Fibroblast of skin of left biceps (primary cell): ENCODE data around the gene METTL24.
"Not testable (repeated sequence)": the region's sequence is repeated elsewhere in the genome, so short reads cannot be mapped to it uniquely, and the experiment has no call there.

ENCODE experiments used
- DNase-seq, 2 experiments: peaks; one replicate each; pipeline ENCODE4 v3.0.0-alpha.2; 2013; ENCODE audit warnings: low read depth in 2 of 2

Gene METTL24

GRCh38 chr6:110360676-110361075 is 2.5 kb upstream of the METTL24 start:
- DNase-seq = no peak

- no peak for DNase-seq
These were observed 1.4 kb upstream of the METTL24 start for GRCh38 chr6:110359556-110359955.

GRCh38 chr6:110358553-110359160 is 508 bp upstream of the METTL24 start:
- no peak for DNase-seq

- no peak for DNase-seq
These were observed 868 bp downstream of the METTL24 start for GRCh38 chr6:110357298-110357663.

- no peak for DNase-seq
These were observed 1.4 kb downstream of the METTL24 start for GRCh38 chr6:110356778-110357177.

GRCh38 chr6:110355727-110356126 is 2.4 kb downstream of the METTL24 start:
- no peak for DNase-seq

GRCh38 chr6:110355022-110355421 is 3.1 kb downstream of the METTL24 start:
- DNase-seq = no peak

- DNase-seq = no peak
These were observed 4.0 kb downstream of the METTL24 start for GRCh38 chr6:110354153-110354552.

- DNase-seq = no peak
These were observed 4.6 kb downstream of the METTL24 start for GRCh38 chr6:110353457-110354001.

- no peak for DNase-seq
These were observed 5.4 kb downstream of the METTL24 start for GRCh38 chr6:110352563-110353262.

GRCh38 chr6:110351986-110352385 is 6.2 kb downstream of the METTL24 start:
- no peak for DNase-seq

- no peak for DNase-seq
These were observed 6.6 kb downstream of the METTL24 start for GRCh38 chr6:110351546-110351945.

- DNase-seq = not testable (repeated sequence)
These were observed 7.6 kb downstream of the METTL24 start for GRCh38 chr6:110350593-110350992.

- DNase-seq = no peak
These were observed 9.0 kb downstream of the METTL24 start for GRCh38 chr6:110348961-110349690.

GRCh38 chr6:110345025-110345424 is 13.1 kb downstream of the METTL24 start:
- no peak for DNase-seq

GRCh38 chr6:110342759-110343158 is 15.4 kb downstream of the METTL24 start:
- no peak for DNase-seq

GRCh38 chr6:110341663-110342596 is 16.2 kb downstream of the METTL24 start:
- no peak for DNase-seq

GRCh38 chr6:110341067-110341466 is 17.1 kb downstream of the METTL24 start:
- no peak for DNase-seq

GRCh38 chr6:110340392-110340965 is 17.7 kb downstream of the METTL24 start:
- DNase-seq = no peak

GRCh38 chr6:110338820-110339470 is 19.2 kb downstream of the METTL24 start:
- no peak for DNase-seq

- no peak for DNase-seq
These were observed 20.7 kb downstream of the METTL24 start for GRCh38 chr6:110337486-110337885.
